Measurements from ENCODE around the gene CNIH3. TPM values are rescaled to one million over a fixed set of nuclear protein-coding genes. Genes with fewer than 3 reads are reported as not detected.

The CNIH3 gene
- total and polyA plus RNA-seq, 2 donors (not counting 3 experiments of a cell fraction or from before 2014, with no cell fraction given): 1.3 to 2.5 TPM

- H3K4me3 ChIP-seq (replicated peaks in 1 of 3; ENCODE audit: insufficient read depth in 1 of 3, low read depth in 1 of 3, low read length in 3 of 3): no peak overlapping the region
- no peak overlapping the region for H3K27ac ChIP-seq (ENCODE audit: insufficient read depth, low read depth, low read length)
- no peaks in the 10 kb centered on the region for H3K4me1 ChIP-seq (ENCODE audit: control insufficient read depth, extremely low read depth, insufficient read depth, low read length)
- H3K79me2 ChIP-seq (ENCODE audit: control insufficient read depth, insufficient read depth, low read length): no peaks in the 10 kb centered on the region
- no peaks in the 10 kb centered on the region for H3K9me1 ChIP-seq (replicated peaks; ENCODE audit: control insufficient read depth, extremely low read depth, insufficient read depth, low read length)
- no peak for FAIRE-seq
- dilution Hi-C loops (cut with MboI; ENCODE audit: extremely low pct_ligation_motif_present, low sequenced_read_pairs) (no loop called here), intact Hi-C loops (cut with micrococcal nuclease) (no loop called here)
- H3K9me3 ChIP-seq (replicated peaks; ENCODE audit: control insufficient read depth, insufficient read depth, low read length): no peaks in the 10 kb centered on the region
- ChIA-PET POLR2A (no interaction called here), CTCF (interaction anchor here (0.6 kb wide), 1 partner anchor 17 kb away, joined by 3 read pairs; no protein-coding TSS in a partner anchor)
- no peaks in the 10 kb centered on the region for H4K20me1 ChIP-seq (replicated peaks; ENCODE audit: control insufficient read depth, extremely low read depth, insufficient read depth, low read length)
- no peaks in the 10 kb centered on the region for H3K36me3 ChIP-seq (ENCODE audit: control insufficient read depth in 2 of 2, extremely low read depth in 1 of 2, insufficient read depth in 2 of 2, low read length in 2 of 2)
- TF ChIP-seq GATA2 (IDR thresholded peaks at IDR 0.05; ENCODE audit: insufficient read depth, insufficient read length, low read depth, low read length): no peak
- TF ChIP-seq POLR2A (IDR thresholded peaks at IDR 0.05; ENCODE audit: low read depth, low read length): no peak
- TF ChIP-seq POLR2AphosphoS5 (IDR thresholded peaks at IDR 0.05; ENCODE audit: insufficient read depth, low read depth, low read length): no peak
- TF ChIP-seq FOS (IDR thresholded peaks at IDR 0.05; ENCODE audit: borderline replicate concordance, insufficient read depth, low read length): no peak
- no peak overlapping the region for H3K9ac ChIP-seq (replicated peaks; ENCODE audit: extremely low read depth, insufficient read depth, low read length)
- H3K27me3 ChIP-seq (ENCODE audit: control insufficient read depth in 2 of 2, insufficient read depth in 2 of 2, low read length in 2 of 2): no peaks in the 10 kb centered on the region
- no peak for DNase-seq (ENCODE audit: low read depth, low spot score)
- no TSS peak for BruUV-seq (replicated peaks)
- no peak overlapping the region for H3K4me2 ChIP-seq (ENCODE audit: insufficient read depth, low read length)
- H2AFZ ChIP-seq (ENCODE audit: low read depth, low read length): no peak overlapping the region
Measured at GRCh38 chr1:224726441-224727182, 110.5 kb downstream of the CNIH3 start.

- H3K4me3 ChIP-seq (replicated peaks in 1 of 3; ENCODE audit: insufficient read depth in 1 of 3, low read depth in 1 of 3, low read length in 3 of 3): no peak overlapping the region
- no peaks in the 10 kb centered on the region for H3K27me3 ChIP-seq (ENCODE audit: control insufficient read depth in 2 of 2, insufficient read depth in 2 of 2, low read length in 2 of 2)
- intact Hi-C loops (cut with micrococcal nuclease) (no loop called here), dilution Hi-C loops (cut with MboI; ENCODE audit: extremely low pct_ligation_motif_present, low sequenced_read_pairs) (no loop called here)
- BruUV-seq (replicated peaks): no TSS peak
- no peak overlapping the region for H3K9ac ChIP-seq (replicated peaks; ENCODE audit: extremely low read depth, insufficient read depth, low read length)
- POLR2A ChIA-PET: no interaction called here
- no peak for TF ChIP-seq FOS (IDR thresholded peaks at IDR 0.05; ENCODE audit: borderline replicate concordance, insufficient read depth, low read length)
- no peak for TF ChIP-seq MYC (IDR thresholded peaks at IDR 0.05; ENCODE audit: low read depth, low read length)
- no peak for TF ChIP-seq JUN (IDR thresholded peaks at IDR 0.05; ENCODE audit: borderline replicate concordance, insufficient read depth, insufficient read length, low read depth)
- no peak for TF ChIP-seq POLR2AphosphoS5 (IDR thresholded peaks at IDR 0.05; ENCODE audit: insufficient read depth, low read depth, low read length)
- no peak for TF ChIP-seq GATA2 (IDR thresholded peaks at IDR 0.05; ENCODE audit: insufficient read depth, insufficient read length, low read depth, low read length)
- TF ChIP-seq, protein P1, sequence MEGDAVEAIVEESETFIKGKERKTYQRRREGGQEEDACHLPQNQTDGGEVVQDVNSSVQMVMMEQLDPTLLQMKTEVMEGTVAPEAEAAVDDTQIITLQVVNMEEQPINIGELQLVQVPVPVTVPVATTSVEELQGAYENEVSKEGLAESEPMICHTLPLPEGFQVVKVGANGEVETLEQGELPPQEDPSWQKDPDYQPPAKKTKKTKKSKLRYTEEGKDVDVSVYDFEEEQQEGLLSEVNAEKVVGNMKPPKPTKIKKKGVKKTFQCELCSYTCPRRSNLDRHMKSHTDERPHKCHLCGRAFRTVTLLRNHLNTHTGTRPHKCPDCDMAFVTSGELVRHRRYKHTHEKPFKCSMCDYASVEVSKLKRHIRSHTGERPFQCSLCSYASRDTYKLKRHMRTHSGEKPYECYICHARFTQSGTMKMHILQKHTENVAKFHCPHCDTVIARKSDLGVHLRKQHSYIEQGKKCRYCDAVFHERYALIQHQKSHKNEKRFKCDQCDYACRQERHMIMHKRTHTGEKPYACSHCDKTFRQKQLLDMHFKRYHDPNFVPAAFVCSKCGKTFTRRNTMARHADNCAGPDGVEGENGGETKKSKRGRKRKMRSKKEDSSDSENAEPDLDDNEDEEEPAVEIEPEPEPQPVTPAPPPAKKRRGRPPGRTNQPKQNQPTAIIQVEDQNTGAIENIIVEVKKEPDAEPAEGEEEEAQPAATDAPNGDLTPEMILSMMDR (IDR thresholded peaks at IDR 0.05; ENCODE audit: extremely low read depth in 1 of 2, insufficient read depth in 1 of 2, low read depth in 1 of 2, low read length in 2 of 2): no peak
- no peak for TF ChIP-seq MAX (IDR thresholded peaks at IDR 0.05; ENCODE audit: insufficient read depth, insufficient read length)
- TF ChIP-seq POLR2A (IDR thresholded peaks at IDR 0.05; ENCODE audit: low read depth, low read length): no peak
- no peak for TF ChIP-seq EZH2 (IDR thresholded peaks at IDR 0.05; ENCODE audit: borderline replicate concordance, low read depth, low read length, severe bottlenecking)
- no peaks in the 10 kb centered on the region for H3K9me1 ChIP-seq (replicated peaks; ENCODE audit: control insufficient read depth, extremely low read depth, insufficient read depth, low read length)
- DNase-seq (ENCODE audit: low read depth, low spot score): no peak
- no peaks in the 10 kb centered on the region for H4K20me1 ChIP-seq (replicated peaks; ENCODE audit: control insufficient read depth, extremely low read depth, insufficient read depth, low read length)
- H3K4me2 ChIP-seq (ENCODE audit: insufficient read depth, low read length): no peak overlapping the region
- no peaks in the 10 kb centered on the region for H3K79me2 ChIP-seq (ENCODE audit: control insufficient read depth, insufficient read depth, low read length)
- no peak overlapping the region for H3K27ac ChIP-seq (ENCODE audit: insufficient read depth, low read depth, low read length)
- no peak for FAIRE-seq
- H3K4me1 ChIP-seq (ENCODE audit: control insufficient read depth, extremely low read depth, insufficient read depth, low read length): no peaks in the 10 kb centered on the region
- H3K36me3 ChIP-seq (ENCODE audit: control insufficient read depth in 2 of 2, extremely low read depth in 1 of 2, insufficient read depth in 2 of 2, low read length in 2 of 2): no peaks in the 10 kb centered on the region
- CTCF ChIA-PET: interaction anchor here (0.6 to 0.8 kb wide), 2 partner anchors 15 to 16 kb away, joined by 3 read pairs; no protein-coding TSS in a partner anchor
- no peak overlapping the region for H2AFZ ChIP-seq (ENCODE audit: low read depth, low read length)
- no peaks in the 10 kb centered on the region for H3K9me3 ChIP-seq (replicated peaks; ENCODE audit: control insufficient read depth, insufficient read depth, low read length)
Measured at GRCh38 chr1:224727351-224728289, 111.5 kb downstream of the CNIH3 start.

All from endothelial cell of umbilical vein (primary cell).